Neutrophil (primary cell): Measurements from ENCODE around the gene ZFAND3.
"Not testable (repeated sequence)": the region's sequence is repeated elsewhere in the genome, so short reads cannot be mapped to it uniquely, and the experiment has no call there.

Experiments
- H3K27ac ChIP-seq: fragments of 200-600 bp; sonication (generic); 2 replicates; pipeline ENCODE4 v1.5.1; 2016; ENCODE audit warnings: mild to moderate bottlenecking, moderate library complexity
- H3K27me3 ChIP-seq: fragments of 200-600 bp; sonication (generic); 2 replicates; pipeline ENCODE4 v1.6.0; 2016; ENCODE audit warnings: mild to moderate bottlenecking
- H3K36me3 ChIP-seq: fragments of 200-600 bp; sonication (generic); 2 replicates; pipeline ENCODE4 v1.5.1; 2017
- H3K4me1 ChIP-seq, 2 experiments: fragments of 200-600 bp in 1 of 2; sonication (generic) in 1 of 2; 1 replicate in 1 of 2; 2 replicates in 1 of 2; pipeline versions ENCODE4 v1.5.1 to v1.6.1; 2013 to 2016; ENCODE audit warnings: low read depth in 1 of 2, low read length in 1 of 2, mild to moderate bottlenecking in 1 of 2, moderate library complexity in 1 of 2; ENCODE audit not compliant: control insufficient read depth in 1 of 2, insufficient read depth in 1 of 2
- H3K4me3 ChIP-seq, 2 experiments: fragments of 200-600 bp in 1 of 2; sonication (generic) in 1 of 2; 1 replicate in 1 of 2; 2 replicates in 1 of 2; pipeline ENCODE4 v1.5.1; 2013 to 2016; ENCODE audit warnings: low read depth in 1 of 2, low read length in 1 of 2, mild to moderate bottlenecking in 1 of 2, moderate library complexity in 1 of 2
- H3K9me3 ChIP-seq: fragments of 200-600 bp; sonication (generic); 2 replicates; pipeline ENCODE4 v1.5.1; 2016
- TF ChIP-seq, protein P1 (sequence below): fragments of 200-600 bp; sonication (generic); IDR thresholded peaks from 2 replicates; pipeline ENCODE4 v1.5.1; 2016; ENCODE audit warnings: antibody characterized with exemption

Gene ZFAND3

DNA sequence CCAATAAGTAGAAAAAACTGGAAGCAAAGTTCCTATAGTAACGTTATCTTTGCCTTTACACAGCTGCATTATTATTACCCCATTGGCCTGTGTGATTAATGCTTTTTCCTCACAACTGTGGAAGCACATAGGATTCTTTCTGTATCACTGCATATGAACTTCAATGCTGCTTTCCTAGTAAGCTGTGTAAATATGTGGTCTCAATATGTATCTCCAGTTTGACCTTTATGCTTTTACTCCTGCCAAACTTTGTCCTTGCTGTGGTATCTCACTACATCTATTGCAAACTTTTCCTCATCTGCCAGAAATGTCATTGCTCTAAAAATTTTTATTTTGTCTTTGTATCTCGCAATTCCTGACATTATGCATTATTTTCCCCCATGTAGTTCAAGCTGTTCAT lies 168.6 kb downstream of the ZFAND3 start:
- no peak overlapping the region for H3K4me3 ChIP-seq
- TF ChIP-seq, protein P1, sequence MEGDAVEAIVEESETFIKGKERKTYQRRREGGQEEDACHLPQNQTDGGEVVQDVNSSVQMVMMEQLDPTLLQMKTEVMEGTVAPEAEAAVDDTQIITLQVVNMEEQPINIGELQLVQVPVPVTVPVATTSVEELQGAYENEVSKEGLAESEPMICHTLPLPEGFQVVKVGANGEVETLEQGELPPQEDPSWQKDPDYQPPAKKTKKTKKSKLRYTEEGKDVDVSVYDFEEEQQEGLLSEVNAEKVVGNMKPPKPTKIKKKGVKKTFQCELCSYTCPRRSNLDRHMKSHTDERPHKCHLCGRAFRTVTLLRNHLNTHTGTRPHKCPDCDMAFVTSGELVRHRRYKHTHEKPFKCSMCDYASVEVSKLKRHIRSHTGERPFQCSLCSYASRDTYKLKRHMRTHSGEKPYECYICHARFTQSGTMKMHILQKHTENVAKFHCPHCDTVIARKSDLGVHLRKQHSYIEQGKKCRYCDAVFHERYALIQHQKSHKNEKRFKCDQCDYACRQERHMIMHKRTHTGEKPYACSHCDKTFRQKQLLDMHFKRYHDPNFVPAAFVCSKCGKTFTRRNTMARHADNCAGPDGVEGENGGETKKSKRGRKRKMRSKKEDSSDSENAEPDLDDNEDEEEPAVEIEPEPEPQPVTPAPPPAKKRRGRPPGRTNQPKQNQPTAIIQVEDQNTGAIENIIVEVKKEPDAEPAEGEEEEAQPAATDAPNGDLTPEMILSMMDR: no peak
- H3K27me3 ChIP-seq: no peaks in the 10 kb centered on the region
- H3K36me3 ChIP-seq: no peaks in the 10 kb centered on the region
- peaks cover 4 to 5% of the 10 kb centered on the region in 2 experiments for H3K4me1 ChIP-seq
- no peak overlapping the region for H3K27ac ChIP-seq
- no peaks in the 10 kb centered on the region for H3K9me3 ChIP-seq

DNA sequence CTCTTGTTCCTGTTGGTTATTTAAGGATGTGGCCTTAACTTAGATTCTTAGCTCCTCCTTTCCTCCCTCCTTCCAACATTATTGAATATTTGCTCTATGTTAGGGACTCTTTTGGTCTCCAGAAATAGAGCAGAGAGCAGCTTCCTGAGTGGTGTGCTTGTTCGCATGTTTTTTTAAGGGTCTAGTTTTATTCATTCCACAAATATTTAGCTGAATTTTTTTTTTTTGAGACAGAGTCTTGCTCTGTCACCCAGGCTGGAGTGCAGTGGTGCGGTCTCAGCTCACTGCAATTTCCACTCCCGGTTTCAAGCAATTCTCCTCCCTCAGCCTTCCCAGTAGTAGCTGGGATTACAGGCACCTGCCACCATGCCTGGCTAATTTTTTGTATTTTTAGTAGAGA lies 169.2 kb downstream of the ZFAND3 start:
- Histone ChIP-seq H3K4me3 (no peak overlapping the region), H3K27me3 (no peaks in the 10 kb centered on the region), H3K9me3 (no peaks in the 10 kb centered on the region), H3K36me3 (no peaks in the 10 kb centered on the region), H3K4me1 (peaks cover 4 to 5% of the 10 kb centered on the region in 2 experiments), H3K27ac (no peak overlapping the region)
- TF ChIP-seq, protein P1: no peak

DNA sequence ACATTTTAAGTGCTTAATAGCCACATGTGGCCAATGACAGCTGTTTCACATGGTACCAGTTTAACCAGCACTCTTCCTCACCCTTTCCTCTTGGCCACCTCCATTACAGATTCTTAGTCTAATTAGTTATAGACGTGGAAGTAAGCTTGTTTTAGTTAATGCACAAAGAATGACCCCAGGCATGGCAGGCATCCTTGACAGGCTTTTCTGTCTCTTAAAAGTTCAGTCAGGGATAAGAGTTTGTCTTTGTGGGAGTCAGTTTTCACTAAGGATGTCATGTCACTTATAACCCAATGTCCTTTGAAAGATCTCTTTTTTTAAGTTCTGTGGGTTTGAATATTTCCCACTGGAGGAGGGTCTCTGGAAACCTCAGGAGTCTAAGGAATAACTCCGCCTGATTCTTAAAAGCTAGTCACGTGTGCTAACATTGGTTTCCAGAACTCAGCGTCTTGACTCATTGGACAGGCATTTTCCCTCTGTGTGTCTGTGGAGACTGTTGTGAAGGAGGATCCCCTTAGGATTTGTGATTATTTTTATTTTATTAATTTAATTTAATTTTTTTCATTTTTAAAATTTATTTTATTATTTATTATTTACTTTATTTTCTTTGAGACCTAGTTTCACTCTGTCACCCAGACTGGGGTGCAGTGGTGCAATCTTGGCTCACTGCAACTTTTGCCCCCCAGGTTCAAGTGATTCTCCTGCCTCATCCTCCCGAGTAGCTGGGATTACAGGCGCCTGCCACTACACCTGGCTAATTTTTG lies 171.4 kb downstream of the ZFAND3 start:
- no peak overlapping the region for H3K27ac ChIP-seq
- TF ChIP-seq, protein P1: no peak
- no peak overlapping the region for H3K4me3 ChIP-seq
- H3K4me1 ChIP-seq: no peaks in the 10 kb centered on the region
- no peaks in the 10 kb centered on the region for H3K9me3 ChIP-seq
- H3K36me3 ChIP-seq: no peaks in the 10 kb centered on the region
- no peaks in the 10 kb centered on the region for H3K27me3 ChIP-seq

DNA sequence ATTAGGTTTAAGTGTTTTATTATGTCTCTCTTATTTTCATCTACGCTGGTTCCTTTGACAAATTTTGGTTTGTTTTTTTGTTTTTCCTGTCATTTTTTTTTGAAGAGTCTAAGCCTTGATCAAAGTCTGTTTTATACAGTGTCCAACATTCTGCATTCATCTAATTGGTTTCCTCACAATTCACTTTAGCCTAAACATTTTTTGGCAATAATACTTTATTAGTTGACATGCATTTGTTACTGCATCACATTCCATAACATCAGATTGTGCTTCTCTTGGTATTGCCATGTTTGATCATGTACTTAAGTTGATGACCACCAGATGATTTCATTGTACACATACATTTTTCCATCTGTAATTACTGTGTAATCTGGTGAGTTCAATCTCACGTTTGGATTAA lies 173.2 kb downstream of the ZFAND3 start:
- H3K9me3 ChIP-seq: no peaks in the 10 kb centered on the region

DNA sequence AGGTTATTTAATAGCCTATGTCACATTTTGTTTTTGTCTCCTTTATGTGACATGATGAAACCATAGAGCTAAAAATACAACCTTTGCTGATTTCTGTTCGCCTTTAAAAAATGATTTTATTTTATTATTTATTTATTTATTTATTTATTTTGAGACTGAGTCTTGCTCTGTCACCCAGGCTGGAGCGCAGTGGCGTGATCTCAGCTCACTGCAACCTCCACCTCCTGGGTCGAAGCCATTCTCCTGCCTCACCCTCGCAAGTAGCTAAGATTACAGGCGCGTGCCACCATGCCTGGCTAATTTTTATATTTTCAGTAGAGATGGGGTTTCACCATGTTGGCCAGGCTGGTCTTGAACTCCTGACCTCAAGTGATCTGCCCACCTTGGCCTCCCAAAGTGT lies 173.7 kb downstream of the ZFAND3 start:
- not testable (repeated sequence) for H3K27me3 ChIP-seq, H3K9me3 ChIP-seq, H3K27ac ChIP-seq, H3K4me1 ChIP-seq, H3K4me3 ChIP-seq, H3K36me3 ChIP-seq

More for the DNA sequence above, 173.2 kb downstream of the ZFAND3 start:
- TF ChIP-seq, protein P1: no peak
- Histone ChIP-seq H3K27ac (no peak overlapping the region), H3K4me1 (no peaks in the 10 kb centered on the region), H3K36me3 (no peaks in the 10 kb centered on the region), H3K4me3 (no peak overlapping the region), H3K27me3 (no peaks in the 10 kb centered on the region)

DNA sequence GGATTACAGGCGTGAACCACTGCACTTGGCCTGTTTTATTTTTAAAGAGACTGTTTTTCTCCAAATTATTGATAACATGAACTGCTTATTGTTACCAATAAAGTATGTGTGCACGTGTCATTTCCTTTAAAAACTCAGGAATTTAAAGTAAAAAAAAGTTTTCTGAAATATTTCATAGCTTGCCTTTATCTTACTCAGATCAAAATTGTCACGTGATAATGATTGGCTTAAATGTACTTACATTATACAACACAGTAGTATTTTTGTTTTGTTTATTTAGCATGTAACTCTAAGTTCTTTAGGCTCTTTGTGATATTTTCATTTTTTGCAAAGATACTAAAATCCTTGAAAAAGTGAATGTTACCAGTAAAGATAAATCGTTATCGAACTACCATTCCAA lies 174.1 kb downstream of the ZFAND3 start:
- Histone ChIP-seq H3K4me3 (no peak overlapping the region), H3K27ac (no peak overlapping the region), H3K27me3 (no peaks in the 10 kb centered on the region), H3K4me1 (no peaks in the 10 kb centered on the region), H3K36me3 (no peaks in the 10 kb centered on the region), H3K9me3 (no peaks in the 10 kb centered on the region)
- TF ChIP-seq, protein P1: no peak
